Measurements from ENCODE around the gene P2RY12. TPM values are rescaled to one million over a fixed set of nuclear protein-coding genes. Genes with fewer than 3 reads are reported as not detected.
"Not testable (repeated sequence)": the region's sequence is repeated elsewhere in the genome, so short reads cannot be mapped to it uniquely, and the experiment has no call there.

The P2RY12 gene
- total RNA-seq, 1 donor from 2014 or later = 49.8 TPM

DNA sequence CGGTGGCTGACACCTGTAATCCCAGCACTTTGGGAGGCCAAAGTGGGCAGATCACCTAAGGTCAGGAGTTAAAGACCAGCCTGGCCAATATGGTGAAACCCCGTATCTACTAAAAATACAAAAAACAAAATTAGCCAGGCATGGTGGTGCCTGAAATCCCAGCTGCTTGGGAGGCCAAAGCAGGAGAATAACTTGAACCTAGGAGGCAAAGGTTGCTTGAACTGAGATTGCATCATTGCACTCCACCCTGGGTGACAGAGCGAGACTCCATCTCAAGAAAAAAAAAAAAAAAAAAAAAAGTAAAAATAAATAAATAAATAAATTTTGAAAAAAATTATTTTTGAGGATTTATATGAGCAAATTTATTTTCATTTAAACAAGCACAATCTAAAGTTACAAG lies 7.6 kb upstream of the P2RY12 start:
- not testable (repeated sequence) for DNase-seq

DNA sequence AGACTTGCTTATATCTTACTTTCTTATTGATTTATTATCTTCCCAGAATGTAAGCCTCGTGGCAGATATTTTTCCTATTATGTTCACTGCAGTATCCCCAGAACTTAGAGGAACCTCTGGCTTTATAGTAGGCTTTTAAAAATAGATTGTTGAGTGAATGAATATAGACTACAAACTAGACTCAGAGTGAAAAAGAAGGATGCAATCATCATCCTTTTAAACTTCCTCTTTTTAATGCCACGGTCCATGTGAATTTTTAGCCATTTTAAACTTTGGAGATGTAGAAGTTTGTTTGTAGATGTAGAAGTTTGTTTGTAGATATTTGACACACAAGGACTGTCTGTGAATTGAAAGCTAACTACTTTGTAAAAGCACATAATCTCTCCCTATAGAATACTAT lies 7.2 kb upstream of the P2RY12 start:
- DNase-seq = no peak

DNA sequence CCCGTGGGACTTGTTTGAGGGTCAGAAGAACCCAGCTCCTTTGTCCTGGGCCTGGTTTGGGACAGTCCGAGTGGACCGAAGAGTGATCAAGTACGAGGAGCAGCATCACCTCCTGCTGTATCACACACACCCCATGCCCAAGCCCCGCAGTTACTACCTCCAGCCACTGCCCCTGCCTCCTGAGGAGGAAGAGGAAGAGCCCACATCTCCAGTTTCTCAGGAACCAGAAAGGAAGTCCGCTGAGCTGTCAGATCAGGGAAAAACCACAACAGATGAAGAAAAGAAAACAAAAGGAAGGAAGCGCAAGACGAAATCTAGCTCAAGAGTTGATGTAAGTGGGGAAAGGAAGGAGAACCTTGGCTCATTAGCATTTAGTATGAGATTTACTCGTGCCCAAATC lies 3.3 kb upstream of the P2RY12 start:
- no peak for DNase-seq

DNA sequence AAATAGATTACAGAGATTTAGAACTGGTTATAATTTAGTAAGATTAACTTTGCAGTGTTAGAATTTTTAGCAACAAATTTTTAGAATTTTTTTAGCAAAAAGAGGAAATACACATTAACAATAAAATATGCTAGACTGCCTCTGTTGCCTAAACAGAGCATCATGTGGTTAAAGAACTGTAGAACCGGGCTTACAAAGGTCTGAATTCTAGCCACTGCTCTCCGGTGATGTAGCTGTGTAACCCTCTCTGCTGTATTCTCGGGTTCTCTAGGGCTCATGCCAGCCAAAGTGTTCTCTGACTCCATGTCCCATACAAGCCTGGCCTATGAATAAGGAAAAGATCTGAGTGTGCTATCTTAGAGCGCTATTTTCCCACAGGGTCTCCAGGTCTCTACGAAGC lies 2.9 kb upstream of the P2RY12 start:
- no peak for DNase-seq

DNA sequence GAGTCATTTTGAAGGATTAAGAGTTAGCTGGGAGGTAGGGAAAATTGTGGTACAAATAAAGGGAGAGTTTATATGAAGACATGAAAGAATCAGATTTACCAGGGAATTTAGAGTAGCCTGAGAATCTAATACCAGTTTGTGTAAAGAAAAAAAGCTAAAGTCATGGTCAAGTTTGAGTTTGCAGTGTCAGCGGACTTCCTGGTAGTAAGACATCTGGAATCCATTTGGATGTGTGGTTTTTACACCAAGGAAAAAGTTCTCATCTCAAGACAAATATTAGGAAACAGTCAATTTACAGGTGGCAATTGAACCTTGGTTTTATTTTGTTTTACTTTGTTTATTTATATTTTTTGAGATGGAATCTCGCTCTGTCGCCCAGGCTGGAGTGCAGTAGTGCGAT lies 1.5 kb upstream of the P2RY12 start:
- no peak for DNase-seq

DNA sequence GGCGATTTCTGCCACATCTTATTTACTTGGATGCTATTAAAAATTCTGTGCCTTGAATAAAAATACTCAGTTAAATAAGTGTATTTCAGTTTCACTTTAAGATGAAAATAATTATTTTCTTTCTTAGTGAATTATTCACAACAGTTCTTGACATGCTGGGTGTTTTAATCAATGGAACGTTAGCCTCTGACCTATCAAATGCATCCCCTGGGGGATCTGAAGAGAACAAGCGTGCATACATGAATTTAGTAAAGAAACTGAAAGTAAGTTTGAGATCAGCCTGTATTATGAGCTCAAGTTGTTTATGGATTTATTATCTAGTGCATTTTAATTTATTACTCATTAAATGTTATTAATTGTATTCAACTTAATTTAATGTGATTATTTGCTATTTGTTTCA lies 597 bp downstream of the P2RY12 start:
- DNase-seq = no peak

DNA sequence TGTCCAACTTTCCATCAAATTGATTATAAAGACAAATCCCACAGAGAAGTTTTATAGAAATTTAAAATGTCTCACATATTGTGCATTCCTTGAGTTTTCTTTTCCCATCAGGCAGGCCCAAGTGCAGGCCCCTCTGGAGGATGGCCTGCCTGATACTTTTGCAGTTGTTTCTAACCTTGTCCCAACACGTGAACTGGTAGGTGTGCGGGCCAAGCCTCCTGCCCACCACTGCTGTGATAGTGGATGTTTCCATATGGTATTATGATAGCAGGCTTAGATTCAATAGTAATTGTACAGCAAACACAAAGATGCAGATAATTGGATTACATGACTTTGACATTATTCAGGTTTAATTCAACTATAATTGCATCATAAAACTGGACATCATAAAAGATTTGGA lies 1.4 kb downstream of the P2RY12 start:
- DNase-seq = no peak

DNA sequence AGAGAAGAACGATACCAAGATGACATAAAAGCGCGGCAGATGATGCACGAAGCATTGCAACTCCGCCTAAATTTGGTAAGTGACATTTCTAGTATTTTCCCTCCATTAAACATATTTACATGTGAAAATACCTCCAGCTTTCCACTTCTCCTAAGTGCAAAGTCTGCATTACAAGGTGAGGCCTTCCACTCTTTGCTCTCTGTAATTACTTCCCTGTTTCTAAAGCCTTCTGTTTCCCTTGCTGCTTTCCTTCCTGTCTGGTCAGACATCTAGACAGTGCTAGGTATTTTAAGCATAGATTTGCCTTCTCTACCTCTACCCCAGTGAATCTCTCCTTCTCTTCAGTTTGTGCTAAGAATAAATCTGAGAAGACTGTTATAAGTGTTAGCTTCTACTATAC lies 1.9 kb downstream of the P2RY12 start:
- DNase-seq = no peak

DNA sequence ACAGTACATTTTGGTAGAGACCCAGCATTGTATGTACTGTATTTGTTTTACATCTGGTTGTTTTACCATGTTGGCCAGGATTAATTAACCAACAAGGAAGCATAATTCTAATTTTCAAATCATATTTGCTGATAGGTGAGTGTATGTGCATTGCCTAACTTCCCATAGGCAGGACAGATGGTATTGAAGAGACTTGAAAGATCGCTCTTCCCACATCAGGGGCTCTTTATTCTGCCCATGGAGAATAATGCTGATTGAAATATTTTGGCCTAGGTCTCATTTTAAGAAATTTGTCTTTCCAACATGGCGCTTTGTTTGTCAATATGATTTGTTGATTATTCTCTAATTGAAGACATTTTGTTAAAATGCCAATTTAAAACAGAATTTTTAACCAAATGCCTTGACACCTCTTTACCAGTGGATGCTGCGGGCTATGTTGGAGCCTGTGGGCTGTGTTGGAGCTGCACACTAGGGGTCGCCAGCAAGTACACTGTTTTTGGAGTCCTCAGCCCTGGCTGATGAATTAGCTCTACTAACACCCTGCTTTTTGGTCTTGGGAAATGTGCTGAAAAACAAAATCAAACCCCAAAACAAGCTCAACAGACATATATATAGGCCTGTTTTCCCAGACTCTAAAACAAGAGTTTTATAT lies 5.3 kb downstream of the P2RY12 start:
- DNase-seq = no peak

DNA sequence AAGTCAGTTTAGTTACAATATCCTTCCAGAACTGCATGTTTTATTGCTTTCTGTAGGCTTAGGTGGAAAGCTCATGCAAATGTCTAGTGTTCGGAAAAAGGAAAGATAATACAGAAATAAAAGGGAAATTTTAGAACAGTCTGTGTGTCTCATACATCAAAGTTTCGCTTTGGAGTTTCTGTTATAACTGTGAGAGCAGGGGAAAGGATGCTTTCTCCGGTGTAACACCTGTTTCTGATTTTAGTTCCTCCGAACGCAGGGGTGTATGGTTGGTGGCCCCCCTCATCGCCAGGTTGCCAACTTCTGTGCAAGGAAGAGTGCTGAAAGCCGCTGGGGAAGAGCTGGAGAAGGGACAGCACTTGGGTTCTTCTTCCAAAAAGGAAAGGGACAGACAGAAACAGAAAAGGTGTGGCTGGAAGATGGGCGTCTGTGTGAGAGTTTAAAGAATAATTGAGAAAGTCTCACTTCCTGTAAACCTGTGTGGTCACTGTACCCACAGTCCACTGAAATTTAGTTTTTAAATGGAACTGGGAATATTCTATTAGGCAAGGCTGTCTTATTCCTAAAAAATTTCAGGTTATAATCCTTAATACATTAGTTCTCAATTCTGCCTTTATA lies 6.7 kb downstream of the P2RY12 start:
- DNase-seq = no peak

DNA sequence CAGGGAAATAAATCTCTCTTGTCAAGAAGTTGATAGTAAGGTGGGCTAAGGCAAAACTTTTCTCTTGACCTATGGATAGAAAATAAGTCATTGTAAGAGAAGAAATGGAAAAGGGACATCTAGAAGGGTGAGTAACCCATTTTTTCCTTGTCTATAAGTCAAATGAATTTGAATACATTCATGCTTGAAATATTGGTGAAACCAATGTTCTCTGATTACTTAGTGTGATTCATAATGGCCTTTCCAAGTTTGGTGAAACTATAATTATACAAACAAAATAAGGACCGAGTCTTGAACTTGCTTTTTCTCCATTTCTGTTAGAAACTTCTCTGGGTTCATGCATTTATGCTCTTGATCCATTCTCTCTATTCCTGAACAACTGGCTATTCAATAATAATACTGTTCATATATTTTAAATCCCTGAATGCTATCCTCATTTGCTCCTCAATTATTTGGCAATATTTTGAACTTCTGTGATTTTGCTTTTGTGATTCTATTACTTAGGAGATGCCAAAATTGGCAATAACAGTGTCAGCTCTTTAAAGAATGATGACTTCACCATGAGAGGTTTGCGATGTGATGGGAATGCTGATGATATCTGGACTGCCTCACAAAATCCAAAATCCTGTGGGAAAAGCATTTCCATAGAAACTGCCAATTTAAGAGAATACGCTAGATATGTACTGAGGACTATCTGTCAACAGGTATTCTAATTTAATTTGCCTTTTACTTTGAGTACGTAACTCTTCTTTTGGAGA lies 12.3 kb downstream of the P2RY12 start:
- no peak for DNase-seq

DNA sequence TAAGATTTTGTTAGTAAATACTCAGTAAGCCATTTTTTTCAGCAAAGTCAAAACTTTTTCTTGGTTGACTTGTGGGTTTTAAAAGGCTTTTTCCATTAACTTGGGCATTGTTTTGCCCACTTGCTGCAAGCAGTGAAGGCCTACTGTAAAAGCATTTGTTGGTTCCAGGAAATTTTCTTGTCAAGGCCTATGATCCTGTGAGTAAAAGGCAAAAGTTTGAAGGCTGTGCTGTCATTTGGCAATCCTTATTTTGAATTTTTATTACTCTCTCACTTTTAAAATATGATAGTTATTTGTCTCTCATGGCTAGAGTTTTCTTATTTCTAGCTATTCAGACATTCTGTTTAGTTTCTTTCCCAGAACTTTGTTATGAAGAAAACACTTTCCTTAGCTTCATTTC lies 13.0 kb downstream of the P2RY12 start:
- no peak for DNase-seq

DNA sequence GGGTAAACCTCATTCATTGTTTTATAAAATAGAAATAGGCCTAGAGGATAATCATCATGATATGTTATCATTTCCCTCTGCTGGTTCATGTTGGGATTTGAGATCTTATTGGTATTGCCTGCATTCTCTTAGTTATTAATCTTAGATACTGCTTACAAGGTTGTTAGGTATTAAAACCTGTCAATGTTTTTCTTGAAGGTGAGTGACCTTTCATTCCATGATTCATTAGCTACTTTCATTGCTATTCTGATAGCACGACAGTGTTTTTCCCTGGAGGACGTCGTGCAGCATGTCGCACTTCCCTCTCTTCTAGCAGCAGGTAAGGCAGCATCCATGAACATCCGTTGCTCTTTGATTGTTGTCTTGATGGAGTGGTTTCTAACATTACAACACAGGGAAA lies 17.1 kb downstream of the P2RY12 start:
- DNase-seq = no peak

DNA sequence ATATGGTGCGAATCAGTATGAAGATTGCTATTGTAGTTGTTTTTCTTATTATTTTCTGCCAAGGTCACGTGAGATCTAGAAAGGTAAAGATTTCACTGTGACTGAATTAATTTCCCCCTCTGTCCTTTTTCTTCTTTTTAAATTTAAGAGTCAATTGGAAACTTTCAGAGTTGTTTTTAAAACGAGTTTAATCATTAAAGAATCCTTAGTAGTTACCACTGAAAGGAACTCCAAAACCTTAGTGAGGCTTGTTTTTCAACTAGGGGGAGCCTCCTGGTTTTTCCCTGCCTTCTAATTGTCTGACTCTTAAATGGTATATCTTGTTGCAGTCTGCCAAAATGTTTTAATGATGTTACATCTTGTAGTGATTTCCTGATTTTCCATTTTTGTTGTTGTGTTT lies 17.6 kb downstream of the P2RY12 start:
- DNase-seq = no peak

DNA sequence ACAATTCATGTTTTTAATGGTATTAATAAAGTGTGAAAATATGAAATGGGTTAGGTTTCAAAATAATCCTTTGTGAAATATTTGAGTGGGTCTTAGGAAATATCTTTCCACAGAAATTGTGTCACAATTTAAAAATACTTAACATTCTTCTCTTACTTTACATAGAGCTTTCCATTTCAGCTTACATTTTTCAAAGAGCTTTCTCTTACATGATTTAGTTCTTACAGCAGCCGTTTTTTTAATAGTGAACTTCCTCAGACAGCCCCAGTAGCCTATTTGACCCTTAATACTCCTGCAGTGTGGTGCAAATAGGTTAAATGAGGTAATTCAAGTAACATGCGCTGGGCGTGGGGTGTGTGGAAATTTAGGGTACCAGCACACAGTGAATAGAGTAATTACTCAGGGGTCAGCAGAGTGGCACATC lies 21.8 kb downstream of the P2RY12 start:
- no peak for DNase-seq

DNA sequence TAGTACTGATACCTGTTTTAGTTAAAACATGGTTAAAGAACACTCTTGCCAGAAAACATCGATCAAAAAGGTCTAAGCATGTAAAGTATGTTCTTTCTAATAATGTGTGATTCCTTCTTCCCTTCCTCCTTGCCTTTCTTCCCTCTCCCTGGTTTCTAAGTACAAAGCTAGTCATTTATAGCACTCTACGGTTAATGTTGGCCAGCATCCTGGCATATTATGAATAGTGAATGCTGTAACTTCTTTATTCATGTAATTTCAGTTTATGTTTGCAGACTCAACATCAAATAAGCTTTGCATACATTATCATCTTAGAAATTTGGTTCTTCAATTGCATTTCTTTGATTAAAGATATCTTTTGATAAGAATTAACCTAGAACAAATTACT lies 27.1 kb downstream of the P2RY12 start:
- DNase-seq = no peak

DNA sequence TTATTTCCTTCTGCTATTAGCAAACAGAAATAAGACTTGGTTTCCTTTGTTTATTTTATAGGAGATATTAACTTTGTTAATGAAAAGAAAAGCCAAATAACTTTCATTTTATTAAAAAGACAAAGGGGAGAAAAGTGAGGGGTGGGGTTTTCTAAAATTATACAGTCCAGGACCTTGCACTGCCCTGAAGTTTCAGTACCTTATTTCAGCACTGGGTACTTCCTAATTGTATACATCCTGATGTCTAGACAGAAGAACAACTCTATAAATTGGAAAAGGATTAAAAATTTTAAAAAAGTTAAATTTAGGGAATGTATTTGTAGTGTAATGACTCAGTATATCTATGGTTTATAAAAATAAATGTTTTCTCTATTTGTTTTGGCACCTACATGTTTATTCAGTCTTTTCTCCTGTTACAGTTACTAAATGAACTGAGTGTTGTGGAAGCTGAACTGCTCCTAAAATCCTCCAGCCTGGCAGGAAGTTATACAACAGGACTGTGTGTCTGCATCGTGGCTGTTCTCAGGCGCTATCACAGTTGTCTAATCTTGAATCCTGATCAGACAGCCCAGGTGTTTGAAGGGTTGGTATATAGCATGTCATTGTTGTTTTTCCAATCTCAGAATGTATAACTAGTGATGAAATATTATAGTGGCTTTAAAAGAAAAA lies 27.6 kb downstream of the P2RY12 start:
- no peak for DNase-seq

DNA sequence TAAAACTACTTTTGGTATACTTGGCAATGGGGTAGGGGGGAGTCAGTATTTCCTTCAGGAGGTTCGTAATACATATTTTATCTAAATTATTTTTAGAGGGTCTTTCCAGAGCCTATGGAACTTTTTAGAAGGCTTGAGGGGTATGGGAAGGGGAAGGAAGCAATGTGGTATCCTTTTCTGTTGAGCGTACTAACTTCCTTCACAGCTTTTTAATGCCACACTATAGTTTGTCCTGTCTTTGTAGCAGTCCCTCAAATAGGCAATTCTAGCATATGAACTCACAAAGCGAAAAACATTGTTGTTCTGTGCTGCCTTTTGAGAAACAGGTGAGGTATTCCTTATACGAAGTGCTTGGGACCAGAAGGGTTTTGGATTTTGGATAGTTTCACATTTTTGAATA lies 32.9 kb downstream of the P2RY12 start:
- no peak for DNase-seq

DNA sequence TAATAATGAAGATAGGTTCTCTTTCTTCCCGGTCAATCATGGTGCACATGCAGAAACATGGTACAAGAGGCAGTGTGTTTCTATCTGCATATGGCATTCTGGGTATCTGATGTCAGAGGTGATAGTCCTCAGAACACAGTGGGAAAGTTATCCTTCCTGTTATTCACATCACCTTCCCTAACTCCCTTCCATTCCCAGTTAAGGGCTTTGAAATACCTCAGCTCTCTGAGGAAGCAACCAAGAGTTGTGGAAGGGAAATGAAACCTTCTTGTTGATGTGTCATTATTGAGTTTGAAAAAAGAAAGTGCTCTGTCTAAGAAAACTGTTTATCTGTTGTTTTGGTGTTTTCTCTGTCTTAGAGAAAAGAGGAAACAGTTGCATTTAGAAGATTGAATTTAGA lies 33.3 kb downstream of the P2RY12 start:
- no peak for DNase-seq

DNA sequence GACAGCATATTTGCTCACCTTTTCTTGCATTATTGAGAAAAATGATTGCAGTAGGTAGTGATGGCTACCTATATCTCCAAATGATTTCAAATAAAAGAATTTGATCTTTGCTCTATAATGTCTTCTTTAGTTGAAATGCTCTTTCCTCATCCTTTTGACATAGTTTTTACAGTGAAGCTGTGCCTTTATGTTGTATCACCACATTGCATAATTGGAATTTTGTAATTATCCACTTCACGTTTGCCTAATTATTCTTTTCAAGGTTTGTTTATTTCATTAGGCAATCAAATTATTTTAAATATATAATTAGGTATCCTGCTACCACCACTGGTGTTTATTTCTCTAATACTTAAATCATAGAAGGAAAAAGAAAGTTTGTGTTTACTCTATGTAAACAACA lies 33.9 kb downstream of the P2RY12 start:
- DNase-seq = no peak

DNA sequence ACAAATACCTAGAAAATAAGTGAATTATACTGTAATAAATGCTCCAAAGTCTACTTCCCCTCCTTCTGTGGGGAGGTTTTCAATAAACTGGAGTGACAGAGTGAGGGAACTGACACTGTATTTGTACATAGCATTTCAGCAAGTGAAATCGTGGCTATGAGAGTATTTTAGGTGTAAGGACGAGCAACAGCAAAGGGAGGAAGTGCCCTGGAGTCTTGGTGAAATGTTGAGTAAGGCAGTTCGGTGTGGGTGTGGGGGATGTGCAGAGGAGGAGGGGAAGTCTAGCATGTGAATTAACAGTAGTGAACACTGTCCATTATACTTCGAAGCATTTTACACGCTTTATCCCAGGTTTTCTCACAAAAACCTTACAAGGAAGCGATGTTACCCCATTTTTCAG lies 37.1 kb downstream of the P2RY12 start:
- no peak for DNase-seq

DNA sequence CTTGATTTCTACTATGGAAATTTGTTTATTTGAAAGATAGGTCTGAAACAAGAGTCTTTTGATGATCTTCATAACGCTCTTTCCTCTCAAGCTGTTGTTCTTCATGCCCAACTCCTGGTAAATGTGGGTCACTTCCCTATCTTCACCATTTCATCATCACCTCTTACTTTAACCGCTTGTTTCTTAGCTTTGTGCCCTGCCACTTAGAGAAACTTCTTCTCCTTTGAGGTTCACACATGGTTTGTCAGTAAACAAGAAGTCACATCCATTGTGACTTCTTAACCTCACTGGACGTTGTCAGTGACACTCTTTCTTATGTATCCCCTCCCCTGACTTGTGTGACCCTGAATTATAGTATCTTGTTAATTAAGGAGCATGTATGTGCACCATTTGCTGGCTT lies 38.3 kb downstream of the P2RY12 start:
- no peak for DNase-seq

DNA sequence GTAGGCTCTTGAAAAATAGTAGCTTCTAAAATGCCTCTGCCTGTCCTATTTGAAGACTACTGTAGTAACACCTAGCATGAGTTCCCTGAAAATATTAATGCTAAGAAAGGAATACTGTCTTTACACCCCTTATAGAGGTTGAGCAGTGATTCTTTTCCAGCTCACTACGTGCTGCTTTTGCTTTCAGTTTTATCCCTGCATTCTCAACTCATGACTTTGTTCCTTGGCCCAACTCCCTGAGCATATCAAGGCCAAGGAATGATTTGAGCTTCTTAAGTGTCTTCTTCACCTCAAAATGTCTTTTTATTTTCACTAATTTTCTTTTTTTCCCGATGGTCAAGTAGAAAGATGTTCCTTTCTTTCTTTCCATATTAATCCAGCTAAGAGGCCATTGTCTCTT lies 38.7 kb downstream of the P2RY12 start:
- no peak for DNase-seq
